ENCODE data around the gene ECE1.

DNA sequence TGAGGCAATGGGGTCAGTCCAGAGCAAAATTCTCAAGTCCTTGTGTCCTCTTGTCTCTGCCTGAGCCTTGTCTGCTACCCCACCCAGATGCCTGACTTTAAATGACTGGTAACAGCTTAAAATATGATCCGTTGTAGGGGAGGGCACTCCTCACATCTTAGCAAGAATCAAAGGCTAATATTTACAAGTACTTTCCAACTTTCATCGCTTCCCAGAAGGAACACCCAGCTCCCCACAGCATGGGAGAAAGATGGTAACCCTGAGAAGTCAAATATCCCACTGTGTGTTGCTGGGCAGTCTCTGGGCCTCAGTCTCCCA lies 5.2 kb downstream of the ECE1 start:
- TF ChIP-seq EZH2 (IDR thresholded peaks at IDR 0.05; ENCODE audit: low read depth, low read length, severe bottlenecking): no peak
- no peak for TF ChIP-seq POLR2A (IDR thresholded peaks at IDR 0.05; ENCODE audit: control extremely low read depth in 1 of 2, low read depth in 2 of 2, low read length in 2 of 2)
- TF ChIP-seq, protein P1, sequence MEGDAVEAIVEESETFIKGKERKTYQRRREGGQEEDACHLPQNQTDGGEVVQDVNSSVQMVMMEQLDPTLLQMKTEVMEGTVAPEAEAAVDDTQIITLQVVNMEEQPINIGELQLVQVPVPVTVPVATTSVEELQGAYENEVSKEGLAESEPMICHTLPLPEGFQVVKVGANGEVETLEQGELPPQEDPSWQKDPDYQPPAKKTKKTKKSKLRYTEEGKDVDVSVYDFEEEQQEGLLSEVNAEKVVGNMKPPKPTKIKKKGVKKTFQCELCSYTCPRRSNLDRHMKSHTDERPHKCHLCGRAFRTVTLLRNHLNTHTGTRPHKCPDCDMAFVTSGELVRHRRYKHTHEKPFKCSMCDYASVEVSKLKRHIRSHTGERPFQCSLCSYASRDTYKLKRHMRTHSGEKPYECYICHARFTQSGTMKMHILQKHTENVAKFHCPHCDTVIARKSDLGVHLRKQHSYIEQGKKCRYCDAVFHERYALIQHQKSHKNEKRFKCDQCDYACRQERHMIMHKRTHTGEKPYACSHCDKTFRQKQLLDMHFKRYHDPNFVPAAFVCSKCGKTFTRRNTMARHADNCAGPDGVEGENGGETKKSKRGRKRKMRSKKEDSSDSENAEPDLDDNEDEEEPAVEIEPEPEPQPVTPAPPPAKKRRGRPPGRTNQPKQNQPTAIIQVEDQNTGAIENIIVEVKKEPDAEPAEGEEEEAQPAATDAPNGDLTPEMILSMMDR (IDR thresholded peaks at IDR 0.05; ENCODE audit: control extremely low read depth in 1 of 3, insufficient read depth in 1 of 3, low read depth in 1 of 3, low read length in 3 of 3): no peak
- no peak for TF ChIP-seq JUND (IDR thresholded peaks at IDR 0.05; ENCODE audit: low read length)
- no peak for TF ChIP-seq BACH1 (IDR thresholded peaks at IDR 0.05; ENCODE audit: low read length)
- TF ChIP-seq POLR2AphosphoS5 (IDR thresholded peaks at IDR 0.05; ENCODE audit: low read depth, low read length): no peak
